Effector CD8-positive, alpha-beta T cell (primary cell): Measurements from ENCODE around the gene STX4.

Source experiments
- DNase-seq: peaks from one replicate; lab custom pipeline; 2025; lab: John Stamatoyannopoulos, UW

STX4 gene

GRCh38 chr16:31020536-31020935 lies 12.8 kb upstream of the STX4 start:
- no peak for DNase-seq

DNA sequence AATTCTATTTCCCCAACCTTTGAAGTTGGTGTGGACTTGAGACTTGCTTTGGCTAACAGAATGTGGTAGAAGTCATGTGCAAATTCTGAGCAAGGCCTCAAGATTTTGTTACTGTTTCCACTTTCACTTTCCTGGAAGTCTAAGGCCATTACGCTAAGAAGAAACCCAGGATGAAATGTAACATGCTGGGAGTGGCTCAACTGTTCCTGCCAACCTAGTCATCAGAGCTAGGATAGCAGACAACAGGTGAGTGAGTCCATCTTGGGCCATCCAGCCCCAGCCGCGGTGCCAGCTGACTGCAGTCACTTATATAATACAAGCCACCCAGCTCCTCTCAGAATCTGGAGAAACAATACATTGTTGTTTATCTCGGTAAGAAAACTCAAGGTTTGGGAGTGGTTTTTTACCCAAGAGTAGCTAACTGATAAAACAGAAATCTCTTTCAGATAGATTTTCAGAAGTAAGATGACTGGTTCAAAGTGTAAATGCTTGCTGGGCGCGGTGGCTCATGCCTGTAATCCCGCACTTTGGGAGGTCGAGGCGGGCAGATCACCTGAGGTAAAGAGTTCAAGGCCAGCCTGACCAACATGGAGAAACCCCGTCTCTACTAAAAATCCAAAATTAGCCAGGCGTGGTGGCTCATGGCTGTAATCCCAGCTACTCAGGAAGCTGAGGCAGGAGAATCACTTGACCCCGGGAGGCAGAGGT lies 10.7 kb upstream of the STX4 start:
- no peak for DNase-seq

DNA sequence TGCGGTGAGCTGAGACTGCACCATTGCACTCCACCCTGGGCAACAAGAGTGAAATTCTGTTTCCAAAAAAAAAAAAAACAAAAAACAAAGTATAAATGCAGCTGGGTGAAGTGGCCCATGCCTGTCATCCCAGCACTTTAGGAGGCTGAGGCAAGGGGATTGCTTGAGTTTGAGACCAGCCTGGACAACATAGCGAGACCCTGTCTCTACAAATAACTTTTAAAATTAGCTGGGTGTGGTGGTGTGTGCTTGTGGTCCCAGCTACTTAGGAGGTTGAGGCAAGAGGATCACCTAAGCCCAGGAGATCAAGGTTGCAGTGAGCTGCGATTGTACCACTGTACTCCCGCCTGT lies 10.1 kb upstream of the STX4 start:
- no peak for DNase-seq

GRCh38 chr16:31023627-31024226 lies 9.6 kb upstream of the STX4 start:
- DNase-seq, result no peak

DNA sequence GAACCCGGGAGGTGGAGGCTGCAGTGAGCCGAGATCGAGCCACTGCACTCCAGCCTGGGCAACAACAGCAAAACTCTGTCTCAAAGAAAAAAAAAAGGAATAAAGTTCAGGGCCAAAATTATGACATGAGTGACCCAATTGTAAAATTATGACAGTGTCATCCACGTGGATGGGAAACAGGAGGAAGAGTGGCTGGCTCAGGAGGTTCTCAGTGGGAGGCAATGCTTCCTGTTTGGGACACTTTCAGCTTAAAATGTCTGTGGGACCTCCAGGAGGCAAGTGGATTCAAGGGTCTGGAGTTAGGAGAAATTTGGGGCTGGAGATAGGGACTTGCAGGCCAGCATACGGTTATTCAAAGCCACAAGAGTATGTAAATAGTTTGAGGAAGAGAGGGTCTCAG lies 8.0 kb upstream of the STX4 start:
- DNase-seq, result no peak

DNA sequence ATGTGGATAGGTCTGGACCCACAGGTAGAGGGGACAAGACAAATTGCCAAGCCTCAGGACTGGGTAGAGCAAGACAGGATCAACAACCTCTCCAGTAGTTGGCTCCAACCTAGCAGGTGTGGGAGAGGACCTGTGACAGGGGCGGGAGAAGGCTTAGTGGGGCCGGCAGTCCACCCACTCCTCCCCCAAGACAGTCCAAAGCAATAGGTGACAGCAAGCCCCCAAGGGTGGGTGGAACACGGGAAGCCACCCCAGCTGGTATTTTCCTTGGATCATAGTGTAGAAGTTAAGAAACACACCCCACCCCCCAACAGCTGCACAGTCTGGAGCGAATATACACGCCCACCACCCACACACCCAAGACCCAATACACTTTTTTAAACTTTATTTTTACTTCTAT lies 4.1 kb upstream of the STX4 start:
- DNase-seq, result no peak

GRCh38 chr16:31031276-31031675 lies 2.1 kb upstream of the STX4 start:
- no peak for DNase-seq

DNA sequence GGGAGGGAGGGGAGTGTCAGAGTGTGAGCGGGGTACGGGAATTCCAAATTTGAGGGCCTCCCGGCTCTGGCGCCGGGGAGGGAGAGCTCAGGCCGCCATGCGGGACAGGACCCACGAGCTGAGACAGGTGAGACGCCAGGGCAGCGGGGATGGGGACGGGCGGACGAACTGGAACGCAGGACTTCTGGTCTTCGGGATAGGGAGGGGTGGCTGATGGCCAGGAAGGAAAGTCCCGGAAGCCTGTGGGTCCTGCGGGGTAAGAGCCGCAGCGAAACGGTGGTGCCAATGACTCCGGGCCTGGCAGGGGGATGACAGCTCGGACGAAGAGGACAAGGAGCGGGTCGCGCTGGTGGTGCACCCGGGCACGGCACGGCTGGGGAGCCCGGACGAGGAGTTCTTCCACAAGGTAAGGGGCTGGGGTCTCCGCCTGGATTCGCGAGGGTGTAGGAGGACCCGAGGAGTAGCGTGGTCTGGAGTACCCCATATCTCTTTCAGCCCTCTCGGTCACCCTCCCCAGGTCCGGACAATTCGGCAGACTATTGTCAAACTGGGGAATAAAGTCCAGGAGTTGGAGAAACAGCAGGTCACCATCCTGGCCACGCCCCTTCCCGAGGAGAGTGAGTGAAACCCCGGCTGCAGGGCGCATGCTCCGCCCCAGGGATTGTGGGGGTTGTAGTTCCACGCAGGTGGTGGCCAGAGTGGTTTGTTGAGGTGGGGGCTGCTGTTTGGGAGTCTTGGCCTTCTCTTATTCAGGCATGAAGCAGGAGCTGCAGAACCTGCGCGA lies 543 bp downstream of the STX4 start:
- peak; percentile 78 for DNase-seq

DNA sequence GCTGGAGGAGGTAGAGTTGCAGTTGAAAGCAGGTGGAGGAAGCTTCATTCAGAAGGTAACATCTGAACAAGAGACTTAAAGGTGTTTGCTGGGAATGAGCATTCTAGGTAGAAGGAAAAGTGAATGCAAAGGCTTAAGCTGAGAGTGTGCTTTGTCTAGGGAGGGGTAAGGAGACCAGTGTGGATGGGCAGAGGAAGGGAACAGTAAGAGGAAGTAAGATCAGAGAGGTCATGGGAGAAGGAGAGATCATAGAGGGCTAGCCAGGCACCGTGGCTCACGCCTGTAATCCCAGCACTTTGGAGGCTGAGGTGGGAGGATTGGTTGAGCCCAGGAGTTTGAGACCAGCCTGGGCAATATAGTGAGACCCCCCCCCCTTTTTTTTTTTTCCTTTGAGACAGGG lies 3.3 kb downstream of the STX4 start:
- no peak for DNase-seq

DNA sequence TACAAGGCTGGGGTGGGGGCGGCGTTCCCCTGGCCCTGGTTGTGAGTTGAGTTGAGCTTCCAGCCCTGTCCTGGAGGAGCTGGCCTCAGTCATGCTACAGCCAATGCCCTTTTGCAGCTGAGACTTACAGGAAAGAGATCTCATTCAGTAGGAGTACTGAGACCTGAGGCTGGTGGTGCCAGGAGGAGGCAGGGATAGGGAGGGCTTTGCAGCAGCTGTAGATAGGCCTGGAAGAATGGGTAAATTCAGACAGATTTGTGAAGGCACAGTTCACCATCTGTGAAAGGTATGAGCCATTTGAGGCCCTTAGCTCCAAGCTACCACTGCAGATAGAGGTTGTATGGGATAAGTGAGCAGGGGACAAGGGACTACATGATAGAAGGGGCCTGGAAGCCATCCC lies 5.6 kb downstream of the STX4 start:
- DNase-seq, result no peak

- DNase-seq, result no peak
Observed at GRCh38 chr16:31042866-31043265, 9.5 kb downstream of the STX4 start.

DNA sequence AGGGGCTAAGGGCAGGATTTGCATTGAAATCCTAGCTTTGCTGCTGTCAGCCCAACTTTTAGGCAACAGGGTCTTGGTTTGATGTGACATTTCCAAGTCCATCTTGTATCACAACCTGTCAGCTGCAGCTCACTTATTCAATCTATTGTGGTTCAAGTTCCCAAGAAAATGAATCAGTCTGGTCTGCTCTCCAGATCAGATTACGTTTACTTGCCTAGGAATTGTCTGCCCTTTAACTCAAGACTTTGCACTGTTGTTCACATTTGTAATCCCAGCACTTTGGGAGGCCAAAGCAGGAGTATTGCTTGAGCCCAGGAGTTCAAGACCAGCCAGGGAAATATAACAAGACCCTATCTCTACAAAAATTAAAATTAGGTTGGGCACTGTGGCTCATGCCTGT lies 10.0 kb downstream of the STX4 start:
- DNase-seq, result no peak

GRCh38 chr16:31043898-31044481 lies 10.6 kb downstream of the STX4 start:
- no peak for DNase-seq

GRCh38 chr16:31050280-31051030 lies 17.1 kb downstream of the STX4 start:
- DNase-seq, result no peak

DNA sequence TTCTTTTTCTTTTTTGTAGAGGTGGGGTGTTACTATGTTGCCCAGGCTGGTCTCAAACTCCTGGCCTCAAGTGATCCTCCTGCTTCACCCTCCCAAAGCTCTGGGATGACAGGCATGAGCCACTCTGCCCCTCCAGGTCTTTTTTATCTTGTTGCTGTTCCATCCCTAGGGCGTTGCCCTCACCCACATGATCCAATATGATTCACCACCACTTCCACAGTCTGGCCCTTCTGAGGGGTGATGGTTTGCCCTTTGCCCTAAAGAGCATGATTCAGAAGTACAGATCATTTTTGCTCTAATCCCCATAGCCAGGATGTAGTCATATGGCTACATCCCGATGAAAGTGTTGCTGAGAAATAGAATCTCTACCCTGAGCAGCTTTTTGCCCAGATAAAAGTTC lies 18.8 kb downstream of the STX4 start:
- DNase-seq, result no peak

DNA sequence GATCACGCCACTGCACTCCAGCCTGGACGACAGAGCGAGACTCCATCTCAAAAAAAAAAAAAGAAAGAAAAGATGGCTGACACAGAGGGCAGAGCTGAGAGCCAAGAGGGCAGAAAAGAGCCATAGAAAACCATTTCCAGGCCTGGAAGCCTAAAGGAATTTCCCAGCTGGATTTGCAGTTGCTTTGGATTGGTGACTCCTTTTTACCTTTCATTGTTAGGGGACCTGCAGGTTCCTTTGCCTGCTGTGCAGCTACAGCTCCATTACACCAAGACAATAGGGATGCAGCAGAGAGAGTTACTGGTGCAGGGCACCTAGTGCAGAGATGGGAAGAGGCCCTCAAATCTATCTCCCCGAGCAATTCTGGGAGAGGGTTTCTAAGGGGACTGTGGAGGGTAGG lies 22.3 kb downstream of the STX4 start:
- no peak for DNase-seq

DNA sequence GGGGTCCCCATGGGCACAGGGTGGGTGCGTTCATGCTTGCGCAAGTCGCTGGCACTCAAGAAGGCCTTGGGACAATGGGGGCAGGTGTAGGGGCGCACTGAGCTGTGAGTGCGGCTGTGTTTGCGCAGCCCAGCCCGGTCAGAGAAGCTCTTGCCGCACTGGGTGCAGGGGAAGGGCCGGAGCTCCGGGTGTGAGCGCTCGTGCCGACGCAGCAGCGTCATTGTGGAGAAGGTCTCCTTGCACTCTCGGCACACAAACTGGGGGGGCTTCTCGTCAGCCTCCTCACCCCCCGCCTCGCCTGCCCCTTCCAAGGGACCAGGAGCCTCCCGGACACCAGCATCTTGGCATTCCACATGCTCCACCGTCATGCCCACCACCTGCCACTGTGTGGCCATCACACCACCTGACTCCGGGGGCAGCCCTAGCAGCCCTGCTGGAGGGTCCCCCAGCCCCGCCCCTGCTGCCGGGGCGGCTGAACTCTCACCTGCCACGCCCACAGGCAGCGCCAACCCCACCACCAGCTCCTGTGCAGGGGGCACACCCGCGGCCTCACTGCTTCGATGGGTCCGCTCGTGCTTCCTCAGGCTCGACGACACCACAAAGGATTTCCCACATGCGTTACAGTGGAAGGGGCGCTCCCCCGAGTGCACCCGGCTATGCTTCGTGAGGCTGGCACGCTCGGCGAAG lies 27.9 kb downstream of the STX4 start:
- DNase-seq, result no peak

DNA sequence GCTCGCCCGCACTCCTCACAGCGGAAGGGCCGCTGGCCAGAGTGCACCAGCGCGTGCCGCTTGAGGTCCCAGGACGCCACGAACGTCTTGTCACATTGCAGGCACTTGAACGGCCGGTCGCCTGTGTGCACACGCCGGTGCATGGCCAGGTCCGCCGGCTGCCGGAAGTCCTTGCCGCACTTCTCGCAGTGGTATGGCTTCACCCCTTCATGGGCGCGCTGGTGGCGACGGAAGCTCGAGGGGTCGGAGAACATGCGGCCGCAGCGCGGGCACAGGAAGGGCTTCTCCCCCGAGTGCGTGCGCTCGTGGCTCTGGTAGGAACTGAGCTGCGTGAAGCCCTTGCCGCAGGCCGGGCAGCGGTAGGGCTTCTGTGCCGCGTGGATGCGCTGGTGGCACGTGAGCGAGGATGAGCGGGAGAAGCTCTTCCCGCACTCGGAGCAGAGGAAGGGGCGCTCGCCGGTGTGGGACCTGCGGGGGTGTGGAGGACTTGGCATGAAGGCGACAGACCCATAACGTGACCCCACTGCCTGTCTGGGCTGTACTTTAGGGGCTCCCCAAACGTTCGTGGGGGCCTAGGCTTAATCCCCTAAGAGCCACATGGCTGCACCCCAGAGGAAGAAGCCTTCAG lies 28.6 kb downstream of the STX4 start:
- no peak for DNase-seq

DNA sequence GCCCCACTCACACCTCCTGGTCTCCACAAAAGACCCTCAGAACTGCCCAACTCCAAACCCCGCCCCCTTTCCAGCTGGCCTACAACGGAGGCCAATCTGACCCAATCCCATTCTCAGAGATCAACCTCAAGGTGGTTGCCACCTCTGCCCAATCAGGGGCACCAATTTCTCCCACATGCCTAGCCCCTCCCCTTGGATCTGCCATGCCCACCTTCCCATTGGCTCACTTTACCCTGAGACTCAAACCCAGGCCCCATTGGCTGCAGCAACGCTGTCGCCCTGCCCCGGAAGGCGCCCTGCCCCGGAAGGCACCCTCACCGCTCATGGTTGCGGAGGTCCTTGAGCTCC lies 30.1 kb downstream of the STX4 start:
- DNase-seq, result no peak

GRCh38 chr16:31063843-31064611 lies 30.7 kb downstream of the STX4 start:
- no peak for DNase-seq
